Stimulated activated CD4-positive, alpha-beta T cell treated with anti-CD3 and anti-CD28 coated beads, Interleukin-15, amount 100 ng/mL, for 24 hours (primary cell): ENCODE measurements around the gene NPPA.

Experiments used
- DNase-seq: peaks from one replicate; pipeline ENCODE4 v3.0.0-alpha.2; 2020

Gene NPPA

GRCh38 chr1:11873395-11874257 is 26.0 kb upstream of the NPPA start:
- DNase-seq: no peak

GRCh38 chr1:11872545-11872944 is 25.0 kb upstream of the NPPA start:
- no peak for DNase-seq

GRCh38 chr1:11869650-11870207 is 22.1 kb upstream of the NPPA start:
- no peak for DNase-seq

- DNase-seq: no peak
Measured at GRCh38 chr1:11869104-11869503, 21.5 kb upstream of the NPPA start.

GRCh38 chr1:11868331-11868980 is 20.9 kb upstream of the NPPA start:
- no peak for DNase-seq

GRCh38 chr1:11862890-11863289 is 15.3 kb upstream of the NPPA start:
- no peak for DNase-seq

- DNase-seq: no peak
Measured at GRCh38 chr1:11860587-11860986, 13.0 kb upstream of the NPPA start.

GRCh38 chr1:11860083-11860482 is 12.5 kb upstream of the NPPA start:
- no peak for DNase-seq

GRCh38 chr1:11858968-11859871 is 11.6 kb upstream of the NPPA start:
- DNase-seq: peak; percentile 73

- no peak for DNase-seq
Measured at GRCh38 chr1:11858613-11858967, 11.0 kb upstream of the NPPA start, which contains the start of gene NPPB. Gene NPPB (minus strand): TSS chr1:11858945. CDS start chr1:11858833, 112 bp downstream.

- DNase-seq: no peak
Measured at GRCh38 chr1:11858158-11858557, 10.6 kb upstream of the NPPA start.

GRCh38 chr1:11857164-11857851 is 9.7 kb upstream of the NPPA start:
- no peak for DNase-seq

- DNase-seq: no peak
Measured at GRCh38 chr1:11856698-11857097, 9.1 kb upstream of the NPPA start.

- DNase-seq: no peak
Measured at GRCh38 chr1:11855430-11855829, 7.8 kb upstream of the NPPA start.

GRCh38 chr1:11854519-11854918 is 6.9 kb upstream of the NPPA start:
- DNase-seq: no peak

GRCh38 chr1:11851180-11851579 is 3.6 kb upstream of the NPPA start:
- DNase-seq: no peak

GRCh38 chr1:11850156-11850555 is 2.6 kb upstream of the NPPA start:
- no peak for DNase-seq

- DNase-seq: no peak
Measured at GRCh38 chr1:11848373-11848700, 754 bp upstream of the NPPA start.

GRCh38 chr1:11845641-11846335 is 1.8 kb downstream of the NPPA start:
- no peak for DNase-seq

- no peak for DNase-seq
Measured at GRCh38 chr1:11842154-11843041, 5.2 kb downstream of the NPPA start.
